Measurements from ENCODE around the gene SYCP2. TPM values are rescaled to one million over a fixed set of nuclear protein-coding genes. Genes with fewer than 3 reads are reported as not detected.

SYCP2 gene
- 10 to 100 TPM in 1 of 2 donors, 1 to 10 TPM in 1; 4.8 to 10.6 TPM for total RNA-seq

- TF ChIP-seq CTCF (IDR thresholded peaks at IDR 0.05) (no peak), POLR2A (IDR thresholded peaks at IDR 0.05) (no peak), POLR2AphosphoS5 (IDR thresholded peaks at IDR 0.05) (no peak)
- peak within 1 kb of the TSS; percentile 55 to 66 for H3K4me3 ChIP-seq
- no peaks in the 10 kb centered on the region for H3K36me3 ChIP-seq
- H3K4me1 ChIP-seq (replicated peaks), result peaks cover 5% of the 10 kb centered on the region
- peak within 1 kb of the TSS; percentile 81 to 87 for H3K27ac ChIP-seq
- no peaks in the 10 kb centered on the region for H3K9me3 ChIP-seq
- intact Hi-C loops (cut with DNase I), result no loop called here
- H3K27me3 ChIP-seq (replicated peaks; ENCODE audit: insufficient read depth), result no peaks in the 10 kb centered on the region
- WGBS, result 50% methylated on average over 46 of the region's 65 CpGs
- DNase-seq (ENCODE audit: low spot score), result peak; percentile 49
Observed at GRCh38 chr20:59933296-59933848, at the start of gene SYCP2. Gene SYCP2 (minus strand): TSS chr20:59933637. CDS start chr20:59922413, 11,224 bp downstream.

- DNase-seq (ENCODE audit: low spot score), result no peak
- no peak overlapping the region for H3K27ac ChIP-seq
- H3K9me3 ChIP-seq, result no peaks in the 10 kb centered on the region
- no peak overlapping the region for H3K4me3 ChIP-seq
- H3K4me1 ChIP-seq (replicated peaks), result no peaks in the 10 kb centered on the region
- WGBS, result 91% methylated on average over 9 of the region's 9 CpGs
- H3K36me3 ChIP-seq, result no peaks in the 10 kb centered on the region
- no peak for TF ChIP-seq POLR2AphosphoS5 (IDR thresholded peaks at IDR 0.05)
- no peak for TF ChIP-seq CTCF (IDR thresholded peaks at IDR 0.05)
- TF ChIP-seq POLR2A (IDR thresholded peaks at IDR 0.05), result no peak
- intact Hi-C loops (cut with DNase I), result no loop called here
- no peaks in the 10 kb centered on the region for H3K27me3 ChIP-seq (replicated peaks; ENCODE audit: insufficient read depth)
Observed at GRCh38 chr20:59983076-59983475, 49.6 kb upstream of the SYCP2 start.

- TF ChIP-seq CTCF (IDR thresholded peaks at IDR 0.05) (no peak), POLR2AphosphoS5 (IDR thresholded peaks at IDR 0.05) (no peak), POLR2A (IDR thresholded peaks at IDR 0.05) (no peak)
- 78% methylated on average over 6 of the region's 9 CpGs for WGBS
- H3K27me3 ChIP-seq (replicated peaks; ENCODE audit: insufficient read depth), result no peaks in the 10 kb centered on the region
- DNase-seq (ENCODE audit: low spot score), result no peak
- H3K36me3 ChIP-seq, result no peaks in the 10 kb centered on the region
- H3K9me3 ChIP-seq, result no peaks in the 10 kb centered on the region
- intact Hi-C loops (cut with DNase I), result no loop called here
- H3K4me3 ChIP-seq, result no peak overlapping the region
- no peaks in the 10 kb centered on the region for H3K4me1 ChIP-seq (replicated peaks)
- no peak overlapping the region for H3K27ac ChIP-seq
Observed at GRCh38 chr20:59977086-59977485, 43.6 kb upstream of the SYCP2 start.

- no peak for DNase-seq (ENCODE audit: low spot score)
- H3K36me3 ChIP-seq, result no peaks in the 10 kb centered on the region
- no peaks in the 10 kb centered on the region for H3K9me3 ChIP-seq
- TF ChIP-seq CTCF (IDR thresholded peaks at IDR 0.05) (no peak), POLR2A (IDR thresholded peaks at IDR 0.05) (no peak), POLR2AphosphoS5 (IDR thresholded peaks at IDR 0.05) (no peak)
- 52% methylated on average over 6 of the region's 6 CpGs for WGBS
- no peaks in the 10 kb centered on the region for H3K27me3 ChIP-seq (replicated peaks; ENCODE audit: insufficient read depth)
- no peak overlapping the region for H3K4me3 ChIP-seq
- intact Hi-C loops (cut with DNase I), result no loop called here
- no peaks in the 10 kb centered on the region for H3K4me1 ChIP-seq (replicated peaks)
- no peak overlapping the region for H3K27ac ChIP-seq
Observed at GRCh38 chr20:59976156-59976782, 42.8 kb upstream of the SYCP2 start.
